ENCODE results near the gene DTYMK. TPM values are rescaled to one million over a fixed set of nuclear protein-coding genes. Genes with fewer than 3 reads are reported as not detected.

DTYMK gene
- total and polyA plus RNA-seq, 2 donors (not counting 3 experiments of a cell fraction or from before 2014, with no cell fraction given) = 67.0 to 104 TPM

DNA sequence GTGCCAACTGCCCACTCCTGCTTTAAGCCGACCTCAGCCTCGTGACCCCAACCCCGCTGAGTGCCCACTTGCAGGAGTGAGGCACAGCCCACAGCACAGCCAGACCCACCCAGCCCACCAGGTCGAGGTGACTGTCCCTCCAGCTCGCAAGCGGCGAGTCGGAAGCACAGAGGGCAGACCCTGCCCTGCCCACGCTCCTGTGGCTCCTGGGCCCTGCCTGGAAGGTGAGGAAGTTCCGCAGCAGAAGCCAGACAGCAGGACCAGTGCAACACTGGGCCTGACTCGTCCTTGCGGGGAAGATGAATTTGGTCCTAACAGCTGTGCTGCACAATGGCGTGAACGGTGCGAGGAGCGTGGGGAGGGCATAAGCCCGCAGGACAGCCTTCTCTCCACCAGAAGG is 9.9 kb downstream of the DTYMK start:
- Histone ChIP-seq H3K27ac (ENCODE audit: insufficient read depth, low read depth, low read length) (no peak overlapping the region), H3K36me3 (ENCODE audit: control insufficient read depth in 2 of 2, extremely low read depth in 1 of 2, insufficient read depth in 2 of 2, low read length in 2 of 2) (peaks cover 2 to 28% of the 10 kb centered on the region in 2 experiments), H3K9ac (replicated peaks; ENCODE audit: extremely low read depth, insufficient read depth, low read length) (no peak overlapping the region), H3K4me2 (ENCODE audit: insufficient read depth, low read length) (no peak overlapping the region), H3K9me1 (replicated peaks; ENCODE audit: control insufficient read depth, extremely low read depth, insufficient read depth, low read length) (no peaks in the 10 kb centered on the region), H3K79me2 (ENCODE audit: control insufficient read depth, insufficient read depth, low read length) (peaks cover 3% of the 10 kb centered on the region), H2AFZ (ENCODE audit: low read depth, low read length) (no peak overlapping the region), H3K9me3 (replicated peaks; ENCODE audit: control insufficient read depth, insufficient read depth, low read length) (no peaks in the 10 kb centered on the region), H3K4me1 (ENCODE audit: control insufficient read depth, extremely low read depth, insufficient read depth, low read length) (peaks cover 11% of the 10 kb centered on the region), H4K20me1 (replicated peaks; ENCODE audit: control insufficient read depth, extremely low read depth, insufficient read depth, low read length) (no peaks in the 10 kb centered on the region), H3K4me3 (replicated peaks in 1 of 3; ENCODE audit: insufficient read depth in 1 of 3, low read depth in 1 of 3, low read length in 3 of 3) (no peak overlapping the region), H3K27me3 (ENCODE audit: control insufficient read depth in 2 of 2, insufficient read depth in 2 of 2, low read length in 2 of 2) (no peaks in the 10 kb centered on the region)
- DNase-seq (ENCODE audit: low read depth, low spot score) (no peak), FAIRE-seq (no peak)
- ChIA-PET POLR2A (no interaction called here), CTCF (no interaction called here)
- intact Hi-C loops (cut with micrococcal nuclease) (no loop called here), dilution Hi-C loops (cut with MboI; ENCODE audit: extremely low pct_ligation_motif_present, low sequenced_read_pairs) (no loop called here)
- TF ChIP-seq POLR2AphosphoS5 (IDR thresholded peaks at IDR 0.05; ENCODE audit: insufficient read depth, low read depth, low read length) (no peak), MYC (IDR thresholded peaks at IDR 0.05; ENCODE audit: low read depth, low read length) (no peak), FOS (IDR thresholded peaks at IDR 0.05; ENCODE audit: borderline replicate concordance, insufficient read depth, low read length) (no peak), JUN (IDR thresholded peaks at IDR 0.05; ENCODE audit: borderline replicate concordance, insufficient read depth, insufficient read length, low read depth) (no peak), GATA2 (IDR thresholded peaks at IDR 0.05; ENCODE audit: insufficient read depth, insufficient read length, low read depth, low read length) (no peak), POLR2A (IDR thresholded peaks at IDR 0.05; ENCODE audit: low read depth, low read length) (no peak), EZH2 (IDR thresholded peaks at IDR 0.05; ENCODE audit: borderline replicate concordance, low read depth, low read length, severe bottlenecking) (no peak), CTCF (IDR thresholded peaks at IDR 0.05; ENCODE audit: extremely low read depth in 1 of 2, insufficient read depth in 1 of 2, low read depth in 1 of 2, low read length in 2 of 2) (no peak)
- TF ChIP-seq, protein P1, sequence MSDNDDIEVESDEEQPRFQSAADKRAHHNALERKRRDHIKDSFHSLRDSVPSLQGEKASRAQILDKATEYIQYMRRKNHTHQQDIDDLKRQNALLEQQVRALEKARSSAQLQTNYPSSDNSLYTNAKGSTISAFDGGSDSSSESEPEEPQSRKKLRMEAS (IDR thresholded peaks at IDR 0.05; ENCODE audit: insufficient read depth, insufficient read length) = no peak
- no TSS peak for BruUV-seq (replicated peaks)
